ENCODE results near the gene SHISA2. TPM values are rescaled to one million over a fixed set of nuclear protein-coding genes. Genes with fewer than 3 reads are reported as not detected.
A peak's percentile ranks its signal among the peaks of the same experiment; 100 is the strongest.

Gene SHISA2
- 12.9 to 20.5 TPM (median 13.3 TPM) in 3 replicates for total RNA-seq (2021)
- Bru-seq, nascent RNA, result percentile 69 among the genes with signal in this experiment
- long read RNA-seq, experiment 1, transcript SHISA2-201 (2 exons, 2,860 nt), result major isoform, 47 of 49 reads
- long read RNA-seq, experiment 1, partial matches to known transcripts, result 0 of 49 reads
- long read RNA-seq, experiment 1, other reads (novel, unspliced or antisense), result 2 of 49 reads
- long read RNA-seq, experiment 2, partial matches to known transcripts, result 16 of 17 reads
- long read RNA-seq, experiment 2, other reads (novel, unspliced or antisense), result 0 of 17 reads
- long read RNA-seq, experiment 3, result 0 reads

GRCh38 chr13:26051657-26052311, at the start of gene SHISA2:
Gene SHISA2 (minus strand): TSS chr13:26052016. CDS start chr13:26050975, 1,041 bp downstream.
- Mint-ChIP-seq H3K9me3 (no peaks in the 10 kb centered on the region), H3K4me1 (peaks cover 18% of the 10 kb centered on the region), H3K4me3 (peak within 1 kb of the TSS; percentile 69), H3K27me3 (ENCODE audit: low read depth) (peaks cover 43% of the 10 kb centered on the region), H3K27ac (no peak within 1 kb of the TSS), H3K36me3 (peaks cover 9% of the 10 kb centered on the region)
- DNase-seq (ENCODE audit: low spot score), result peak; percentile 77
- POLR2A ChIA-PET, result interaction anchor here (0.5 to 1.2 kb wide), 7 partner anchors 10 to 223 kb away, joined by 3 to 7 read pairs (median 3); no protein-coding TSS in a partner anchor
- CTCF ChIA-PET, result interaction anchor here (1.0 to 2.4 kb wide), 5 partner anchors 9 to 223 kb away, joined by 3 to 11 read pairs (median 3); no protein-coding TSS in a partner anchor
- TF ChIP-seq EMX1 (CRISPR knock-in tag; IDR thresholded peaks at IDR 0.05), result 0 out of 2 replicates have a peak, but pooled peaks have one; percentile 54
- peak; percentile 71 for TF ChIP-seq SP1 (CRISPR knock-in tag; conservative IDR thresholded peaks at IDR 0.05)
- TF ChIP-seq, protein P1, sequence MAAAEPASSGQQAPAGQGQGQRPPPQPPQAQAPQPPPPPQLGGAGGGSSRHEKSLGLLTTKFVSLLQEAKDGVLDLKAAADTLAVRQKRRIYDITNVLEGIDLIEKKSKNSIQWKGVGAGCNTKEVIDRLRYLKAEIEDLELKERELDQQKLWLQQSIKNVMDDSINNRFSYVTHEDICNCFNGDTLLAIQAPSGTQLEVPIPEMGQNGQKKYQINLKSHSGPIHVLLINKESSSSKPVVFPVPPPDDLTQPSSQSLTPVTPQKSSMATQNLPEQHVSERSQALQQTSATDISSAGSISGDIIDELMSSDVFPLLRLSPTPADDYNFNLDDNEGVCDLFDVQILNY (CRISPR knock-in tag; IDR thresholded peaks at IDR 0.05), result 0 out of 2 replicates have a peak, but pooled peaks have one; percentile 53
- TF ChIP-seq ZNF671 (CRISPR knock-in tag; IDR thresholded peaks at IDR 0.05), result 0 out of 2 replicates have a peak, but pooled peaks have one; percentile 65
- TF ChIP-seq CREM (CRISPR knock-in tag; IDR thresholded peaks at IDR 0.05), result 0 out of 2 replicates have a peak, but pooled peaks have one; percentile 63
- no peak for TF ChIP-seq TEAD1 (CRISPR knock-in tag; IDR thresholded peaks at IDR 0.05)
- 0 out of 2 replicates have a peak, but pooled peaks have one; percentile 47 for TF ChIP-seq NFATC4 (CRISPR knock-in tag; IDR thresholded peaks at IDR 0.05)
- peak; percentile 65; the same call in 1 of the 2 replicates for TF ChIP-seq ZNF416 (CRISPR knock-in tag; IDR thresholded peaks at IDR 0.05)
- no peak for TF ChIP-seq ZNF425 (CRISPR knock-in tag; conservative IDR thresholded peaks at IDR 0.05)
- ATAC-seq, result peak; percentile 76

GRCh38 chr13:26095846-26096610, 44.2 kb upstream of the SHISA2 start:
- no peak overlapping the region for H3K4me3 Mint-ChIP-seq
- TF ChIP-seq ZNF396 (CRISPR knock-in tag; IDR thresholded peaks at IDR 0.05; ENCODE audit: borderline replicate concordance), result no peak
- no peak for TF ChIP-seq CDX4 (CRISPR knock-in tag; IDR thresholded peaks at IDR 0.05; ENCODE audit: borderline replicate concordance)
- no peak for TF ChIP-seq RELA (CRISPR knock-in tag; IDR thresholded peaks at IDR 0.05; ENCODE audit: borderline replicate concordance)
- TF ChIP-seq NFE2L1 (CRISPR knock-in tag; IDR thresholded peaks at IDR 0.05), result no peak
- no peak for TF ChIP-seq PRRX2 (CRISPR knock-in tag; IDR thresholded peaks at IDR 0.05)
- no peak for TF ChIP-seq ZNF512 (CRISPR knock-in tag; IDR thresholded peaks at IDR 0.05; ENCODE audit: borderline replicate concordance)
- TF ChIP-seq, protein P2, sequence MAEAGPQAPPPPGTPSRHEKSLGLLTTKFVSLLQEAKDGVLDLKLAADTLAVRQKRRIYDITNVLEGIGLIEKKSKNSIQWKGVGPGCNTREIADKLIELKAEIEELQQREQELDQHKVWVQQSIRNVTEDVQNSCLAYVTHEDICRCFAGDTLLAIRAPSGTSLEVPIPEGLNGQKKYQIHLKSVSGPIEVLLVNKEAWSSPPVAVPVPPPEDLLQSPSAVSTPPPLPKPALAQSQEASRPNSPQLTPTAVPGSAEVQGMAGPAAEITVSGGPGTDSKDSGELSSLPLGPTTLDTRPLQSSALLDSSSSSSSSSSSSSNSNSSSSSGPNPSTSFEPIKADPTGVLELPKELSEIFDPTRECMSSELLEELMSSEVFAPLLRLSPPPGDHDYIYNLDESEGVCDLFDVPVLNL (CRISPR knock-in tag; IDR thresholded peaks at IDR 0.05; ENCODE audit: borderline replicate concordance, low read depth), result no peak
- TF ChIP-seq, protein P3, sequence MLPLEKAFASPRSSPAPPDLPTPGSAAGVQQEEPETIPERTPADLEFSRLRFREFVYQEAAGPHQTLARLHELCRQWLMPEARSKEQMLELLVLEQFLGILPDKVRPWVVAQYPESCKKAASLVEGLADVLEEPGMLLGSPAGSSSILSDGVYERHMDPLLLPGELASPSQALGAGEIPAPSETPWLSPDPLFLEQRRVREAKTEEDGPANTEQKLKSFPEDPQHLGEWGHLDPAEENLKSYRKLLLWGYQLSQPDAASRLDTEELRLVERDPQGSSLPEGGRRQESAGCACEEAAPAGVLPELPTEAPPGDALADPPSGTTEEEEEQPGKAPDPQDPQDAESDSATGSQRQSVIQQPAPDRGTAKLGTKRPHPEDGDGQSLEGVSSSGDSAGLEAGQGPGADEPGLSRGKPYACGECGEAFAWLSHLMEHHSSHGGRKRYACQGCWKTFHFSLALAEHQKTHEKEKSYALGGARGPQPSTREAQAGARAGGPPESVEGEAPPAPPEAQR (CRISPR knock-in tag; IDR thresholded peaks at IDR 0.05), result no peak
- TF ChIP-seq ZNF219 (CRISPR knock-in tag; IDR thresholded peaks at IDR 0.05; ENCODE audit: borderline replicate concordance), result no peak
- no peak for TF ChIP-seq MYBL2 (CRISPR knock-in tag; IDR thresholded peaks at IDR 0.05)
- TF ChIP-seq TCF7 (CRISPR knock-in tag; IDR thresholded peaks at IDR 0.05; ENCODE audit: low read depth), result no peak
- TF ChIP-seq, protein P4, sequence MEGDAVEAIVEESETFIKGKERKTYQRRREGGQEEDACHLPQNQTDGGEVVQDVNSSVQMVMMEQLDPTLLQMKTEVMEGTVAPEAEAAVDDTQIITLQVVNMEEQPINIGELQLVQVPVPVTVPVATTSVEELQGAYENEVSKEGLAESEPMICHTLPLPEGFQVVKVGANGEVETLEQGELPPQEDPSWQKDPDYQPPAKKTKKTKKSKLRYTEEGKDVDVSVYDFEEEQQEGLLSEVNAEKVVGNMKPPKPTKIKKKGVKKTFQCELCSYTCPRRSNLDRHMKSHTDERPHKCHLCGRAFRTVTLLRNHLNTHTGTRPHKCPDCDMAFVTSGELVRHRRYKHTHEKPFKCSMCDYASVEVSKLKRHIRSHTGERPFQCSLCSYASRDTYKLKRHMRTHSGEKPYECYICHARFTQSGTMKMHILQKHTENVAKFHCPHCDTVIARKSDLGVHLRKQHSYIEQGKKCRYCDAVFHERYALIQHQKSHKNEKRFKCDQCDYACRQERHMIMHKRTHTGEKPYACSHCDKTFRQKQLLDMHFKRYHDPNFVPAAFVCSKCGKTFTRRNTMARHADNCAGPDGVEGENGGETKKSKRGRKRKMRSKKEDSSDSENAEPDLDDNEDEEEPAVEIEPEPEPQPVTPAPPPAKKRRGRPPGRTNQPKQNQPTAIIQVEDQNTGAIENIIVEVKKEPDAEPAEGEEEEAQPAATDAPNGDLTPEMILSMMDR (IDR thresholded peaks at IDR 0.05), result no peak
- no peak for DNase-seq (ENCODE audit: low spot score)
- peaks cover 6% of the 10 kb centered on the region for H3K4me1 Mint-ChIP-seq
- H3K27ac Mint-ChIP-seq, result no peak overlapping the region
- H3K9me3 Mint-ChIP-seq, result peaks cover 12% of the 10 kb centered on the region
- CTCF ChIA-PET, result interaction anchor here (0.5 to 1.3 kb wide), 7 partner anchors 16 to 628 kb away, joined by 3 to 4 read pairs (median 3); no protein-coding TSS in a partner anchor
- H3K27me3 Mint-ChIP-seq (ENCODE audit: low read depth), result no peaks in the 10 kb centered on the region; the same call in 1 of the 2 replicates
- POLR2A ChIA-PET, result no interaction called here
- no peak for ATAC-seq
- peaks cover 4% of the 10 kb centered on the region; the same call in 1 of the 2 replicates for H3K36me3 Mint-ChIP-seq

All from WTC11 (cell line).